ENCODE measurements around the gene RAVER2.

RAVER2 gene

GRCh38 chr1:64847666-64848065, 102.8 kb downstream of the RAVER2 start:
- no peak overlapping the region for H2AFZ ChIP-seq (ENCODE audit: low read length)
- no peak overlapping the region for H3K4me3 ChIP-seq (ENCODE audit: low read depth, low read length, poor library complexity, severe bottlenecking)
- H3K4me1 ChIP-seq (ENCODE audit: insufficient read depth, low read length, severe bottlenecking) = no peaks in the 10 kb centered on the region
- H3K79me2 ChIP-seq (ENCODE audit: insufficient read depth, low read length) = no peaks in the 10 kb centered on the region
- H3K9ac ChIP-seq (ENCODE audit: low read length) = no peak overlapping the region
- H3K9me2 ChIP-seq (ENCODE audit: low read depth, low read length) = no peaks in the 10 kb centered on the region
- TF ChIP-seq CTCF (IDR thresholded peaks at IDR 0.05; ENCODE audit: low read length) = no peak
- TF ChIP-seq EZH2 (IDR thresholded peaks at IDR 0.05; ENCODE audit: borderline replicate concordance, low read length) = no peak
- no peaks in the 10 kb centered on the region for H4K20me1 ChIP-seq (ENCODE audit: insufficient read depth, low read length)
- H3K27ac ChIP-seq (ENCODE audit: low read depth, low read length, poor library complexity, severe bottlenecking) = no peak overlapping the region
- H3K27me3 ChIP-seq (ENCODE audit: insufficient read depth, low read length) = no peaks in the 10 kb centered on the region
- H3K36me3 ChIP-seq (ENCODE audit: insufficient read depth, low read length) = peaks cover 6% of the 10 kb centered on the region; the same call in 1 of the 2 replicates
- H3K4me2 ChIP-seq (ENCODE audit: low read length) = no peak overlapping the region
- H3F3A ChIP-seq (ENCODE audit: insufficient read depth, low read length) = no peaks in the 10 kb centered on the region
- no peaks in the 10 kb centered on the region for H3K9me3 ChIP-seq (ENCODE audit: low read length)

GRCh38 chr1:64848136-64848535, 103.3 kb downstream of the RAVER2 start:
- H3K9me2 ChIP-seq (ENCODE audit: low read depth, low read length) = no peaks in the 10 kb centered on the region
- H4K20me1 ChIP-seq (ENCODE audit: insufficient read depth, low read length) = no peaks in the 10 kb centered on the region
- no peak overlapping the region for H3K27ac ChIP-seq (ENCODE audit: low read depth, low read length, poor library complexity, severe bottlenecking)
- no peaks in the 10 kb centered on the region for H3K4me1 ChIP-seq (ENCODE audit: insufficient read depth, low read length, severe bottlenecking)
- H3K4me2 ChIP-seq (ENCODE audit: low read length) = no peak overlapping the region
- TF ChIP-seq CTCF (IDR thresholded peaks at IDR 0.05; ENCODE audit: low read length) (no peak), EZH2 (IDR thresholded peaks at IDR 0.05; ENCODE audit: borderline replicate concordance, low read length) (no peak)
- no peaks in the 10 kb centered on the region for H3F3A ChIP-seq (ENCODE audit: insufficient read depth, low read length)
- H3K9ac ChIP-seq (ENCODE audit: low read length) = no peak overlapping the region
- no peak overlapping the region for H3K4me3 ChIP-seq (ENCODE audit: low read depth, low read length, poor library complexity, severe bottlenecking)
- H2AFZ ChIP-seq (ENCODE audit: low read length) = no peak overlapping the region
- H3K79me2 ChIP-seq (ENCODE audit: insufficient read depth, low read length) = no peaks in the 10 kb centered on the region
- H3K27me3 ChIP-seq (ENCODE audit: insufficient read depth, low read length) = no peaks in the 10 kb centered on the region
- H3K9me3 ChIP-seq (ENCODE audit: low read length) = no peaks in the 10 kb centered on the region
- peaks cover 6% of the 10 kb centered on the region; the same call in 1 of the 2 replicates for H3K36me3 ChIP-seq (ENCODE audit: insufficient read depth, low read length)

- no peak overlapping the region for H3K9ac ChIP-seq (ENCODE audit: low read length)
- no peaks in the 10 kb centered on the region for H3F3A ChIP-seq (ENCODE audit: insufficient read depth, low read length)
- no peaks in the 10 kb centered on the region for H4K20me1 ChIP-seq (ENCODE audit: insufficient read depth, low read length)
- H3K79me2 ChIP-seq (ENCODE audit: insufficient read depth, low read length) = no peaks in the 10 kb centered on the region
- no peaks in the 10 kb centered on the region for H3K9me3 ChIP-seq (ENCODE audit: low read length)
- no peak overlapping the region for H3K4me3 ChIP-seq (ENCODE audit: low read depth, low read length, poor library complexity, severe bottlenecking)
- no peaks in the 10 kb centered on the region for H3K27me3 ChIP-seq (ENCODE audit: insufficient read depth, low read length)
- no peak overlapping the region for H3K4me2 ChIP-seq (ENCODE audit: low read length)
- no peak for TF ChIP-seq CTCF (IDR thresholded peaks at IDR 0.05; ENCODE audit: low read length)
- TF ChIP-seq EZH2 (IDR thresholded peaks at IDR 0.05; ENCODE audit: borderline replicate concordance, low read length) = no peak
- H3K9me2 ChIP-seq (ENCODE audit: low read depth, low read length) = no peaks in the 10 kb centered on the region
- H3K36me3 ChIP-seq (ENCODE audit: insufficient read depth, low read length) = peaks cover 2% of the 10 kb centered on the region; the same call in 1 of the 2 replicates
- H3K4me1 ChIP-seq (ENCODE audit: insufficient read depth, low read length, severe bottlenecking) = no peaks in the 10 kb centered on the region
- no peak overlapping the region for H2AFZ ChIP-seq (ENCODE audit: low read length)
- H3K27ac ChIP-seq (ENCODE audit: low read depth, low read length, poor library complexity, severe bottlenecking) = no peak overlapping the region
Observed at GRCh38 chr1:64848803-64849202, 103.9 kb downstream of the RAVER2 start.

All from OCI-LY1 (cell line).